GM21515 (cell line): ENCODE data around the gene LAMA5.

Experiments used
- ATAC-seq: cut with Tn5 transposase; IDR thresholded peaks from one replicate; pipeline ENCODE4 v1.9.1; 2021; ENCODE audit not compliant: unreplicated experiment

LAMA5 gene

DNA sequence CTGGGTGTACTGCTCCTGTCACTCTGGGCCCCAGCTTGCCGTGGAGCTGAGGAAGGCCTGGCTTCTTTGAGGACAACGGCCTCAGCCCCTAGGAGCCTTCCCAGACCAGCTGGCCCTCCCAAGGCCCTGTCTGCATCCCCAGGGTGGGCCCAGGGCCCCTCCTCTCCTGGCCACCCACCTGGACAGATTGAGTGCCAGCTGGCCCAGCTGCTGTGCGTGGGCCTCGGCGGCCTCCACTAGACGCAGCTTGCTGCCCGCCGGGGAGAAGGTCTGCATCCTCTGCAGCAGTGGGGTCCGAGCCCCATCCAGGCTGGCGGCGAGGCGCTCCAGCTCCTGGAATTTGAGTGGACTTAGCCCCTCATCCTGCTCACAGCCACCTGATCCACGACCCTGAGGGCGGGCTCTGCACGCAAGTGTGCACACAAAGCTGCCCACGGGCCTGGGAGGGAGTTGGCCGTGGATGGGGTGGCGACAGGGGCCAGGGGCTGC is 49.9 kb downstream of the LAMA5 start:
- no peak for ATAC-seq

DNA sequence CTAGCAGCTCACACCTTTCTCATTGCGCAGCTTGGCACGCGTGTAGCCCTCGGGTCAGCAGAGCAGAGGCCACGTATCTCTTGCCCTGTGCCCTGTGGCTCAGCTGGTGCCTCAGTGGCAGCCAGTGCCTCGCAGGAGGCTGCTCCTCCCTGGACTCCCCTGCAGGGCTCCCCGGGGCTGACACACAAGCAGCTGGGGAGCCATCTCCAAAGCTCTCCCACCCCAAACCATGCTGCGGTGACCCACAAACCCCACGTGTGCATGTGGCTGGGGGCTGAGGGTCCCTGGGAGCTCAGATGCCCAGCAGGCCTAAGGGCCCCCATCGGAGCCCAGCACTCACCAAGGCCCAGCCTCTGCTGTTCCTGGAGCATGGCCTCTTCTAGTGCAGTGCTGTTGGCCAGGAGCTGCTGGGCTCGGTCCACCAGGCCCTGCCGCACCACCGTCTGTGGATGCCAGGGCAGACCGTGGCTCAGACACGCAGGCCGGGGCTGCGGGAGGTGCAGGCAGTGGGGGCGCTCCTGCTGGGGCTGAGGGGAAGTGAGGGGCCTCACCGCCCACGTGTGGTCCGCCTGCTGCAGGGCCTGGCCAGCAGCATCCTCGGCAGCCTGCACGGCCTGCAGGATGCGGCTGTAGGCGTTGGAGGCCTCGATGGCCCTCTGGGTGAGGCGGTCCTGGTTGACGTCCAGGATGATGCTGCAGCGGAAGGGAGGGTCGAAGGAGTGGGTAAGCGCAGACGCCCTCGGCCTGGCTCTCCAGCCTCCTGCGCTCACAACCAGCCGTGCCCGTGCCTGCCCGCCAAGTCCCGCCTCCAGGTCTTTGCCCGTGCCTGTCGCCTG is 50.6 kb downstream of the LAMA5 start:
- ATAC-seq, result no peak

DNA sequence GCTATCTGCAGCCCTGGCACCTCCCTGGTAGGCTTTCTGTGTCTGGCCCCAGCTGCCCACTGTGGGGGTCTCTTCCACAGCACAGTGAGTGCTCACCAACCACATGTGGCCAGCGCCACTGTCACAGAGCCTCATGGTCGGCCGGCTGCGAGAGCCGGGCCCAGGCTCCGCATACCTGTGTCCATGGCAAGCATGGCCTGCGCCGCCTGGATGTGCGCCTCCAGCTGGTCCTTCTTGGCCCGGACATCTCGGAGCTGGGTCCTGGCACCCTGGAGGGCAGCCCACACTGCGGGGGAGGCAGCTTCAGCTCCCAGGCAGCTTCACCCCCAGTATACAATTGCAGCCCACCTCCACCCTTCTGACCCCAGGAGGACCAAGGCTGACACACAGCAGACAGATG is 51.3 kb downstream of the LAMA5 start:
- no peak for ATAC-seq

DNA sequence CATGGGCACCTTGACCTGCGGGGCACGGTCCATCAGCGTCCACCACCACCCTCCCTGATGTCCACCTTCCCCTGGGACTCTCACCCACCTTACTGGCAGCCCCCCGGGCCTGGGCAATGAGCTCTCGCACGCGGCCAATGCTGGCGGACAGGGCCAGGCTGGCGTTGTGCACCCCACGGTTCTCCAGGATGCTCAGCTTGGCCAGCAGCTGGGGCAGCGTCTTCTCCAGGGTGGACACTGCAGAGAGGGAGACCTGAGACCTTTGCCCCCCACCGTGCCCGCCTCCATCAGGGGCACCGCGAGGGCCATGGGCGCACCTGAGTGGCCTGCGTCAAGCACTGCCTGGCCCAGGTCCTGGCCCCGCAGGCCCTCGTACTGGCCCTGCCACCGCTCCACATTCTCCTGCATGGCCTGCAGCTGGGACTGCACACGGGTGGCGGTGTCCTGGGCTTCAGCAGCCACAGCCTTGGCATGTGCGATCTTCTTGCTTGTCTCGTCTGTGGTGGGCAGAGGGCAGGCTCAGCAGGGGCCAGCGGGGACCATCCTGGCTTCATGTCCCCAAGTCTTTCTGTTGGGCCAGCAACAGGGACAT is 52.3 kb downstream of the LAMA5 start:
- no peak for ATAC-seq

DNA sequence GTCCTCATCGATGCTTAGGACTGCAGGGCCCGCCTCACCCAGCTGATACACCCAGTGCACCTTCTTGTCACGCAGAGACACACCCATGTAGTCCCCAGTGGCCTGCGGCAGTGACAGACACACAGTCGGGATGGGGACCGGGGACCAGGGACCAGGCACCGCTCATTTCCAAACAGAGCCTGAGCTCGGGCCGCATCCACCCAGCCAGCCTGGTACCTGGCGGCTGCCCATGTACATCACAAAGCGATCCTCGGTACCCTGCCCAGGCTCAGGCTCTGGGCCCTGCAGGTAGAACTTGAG is 52.8 kb downstream of the LAMA5 start:
- ATAC-seq, result no peak

DNA sequence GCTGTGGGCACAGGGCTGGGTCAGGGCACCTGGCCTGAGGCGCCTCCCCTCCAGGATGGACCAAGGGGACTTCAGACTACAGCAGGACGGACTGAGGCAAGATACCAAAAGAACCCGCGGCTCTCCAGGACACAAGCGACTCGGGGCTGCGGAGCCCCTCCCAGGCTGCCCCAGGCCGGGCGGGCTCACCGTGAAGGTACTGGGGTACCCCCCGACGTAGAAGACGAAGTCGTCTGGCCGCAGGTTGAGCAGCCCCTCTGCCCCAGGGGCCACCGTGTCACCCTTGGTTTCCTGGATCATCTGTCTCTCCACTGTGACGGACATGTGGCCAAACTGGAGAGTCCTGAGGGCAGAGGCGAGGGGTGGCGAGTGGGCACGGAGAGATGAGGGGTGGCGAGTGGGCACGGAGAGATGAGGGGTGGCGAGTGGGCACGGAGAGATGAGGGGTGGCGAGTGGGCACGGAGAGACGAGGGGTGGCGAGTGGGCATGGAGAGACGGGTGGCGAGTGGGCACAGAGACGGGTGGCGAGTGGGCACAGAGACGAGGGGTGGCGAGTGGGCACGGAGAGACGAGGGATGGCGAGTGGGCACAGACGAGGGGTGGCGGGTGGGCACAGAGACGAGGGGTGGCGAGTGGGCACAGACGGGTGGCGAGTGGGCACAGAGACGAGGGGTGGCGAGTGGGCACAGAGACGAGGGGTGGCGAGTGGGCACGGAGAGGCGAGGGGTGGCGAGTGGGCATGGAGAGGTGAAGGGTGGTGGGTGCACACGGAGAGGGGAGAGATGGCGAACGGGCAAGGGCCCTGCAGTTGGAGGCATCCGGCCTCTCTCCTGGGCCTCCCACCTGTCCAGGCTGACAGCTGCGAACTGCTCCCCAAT is 53.4 kb downstream of the LAMA5 start:
- no peak for ATAC-seq

DNA sequence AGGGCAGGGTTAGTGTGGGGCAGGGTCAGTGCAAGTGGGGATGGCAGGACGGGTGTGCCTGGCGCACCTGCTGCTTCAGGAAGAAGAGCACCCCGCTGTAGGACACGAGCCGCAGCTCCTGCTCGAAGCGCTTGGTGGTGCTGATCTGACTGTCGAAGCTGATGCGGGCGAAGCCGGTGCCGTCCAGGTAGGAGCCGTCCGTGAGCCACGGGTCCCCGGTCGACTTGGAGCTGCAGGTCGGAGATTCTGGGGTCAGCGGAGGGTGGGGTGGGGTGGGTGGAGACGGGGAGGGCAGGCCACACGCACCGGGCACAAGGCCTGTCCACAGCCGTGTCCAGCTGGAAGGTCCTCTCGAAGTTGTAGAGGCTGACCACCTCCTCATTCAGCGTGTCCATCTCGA is 54.1 kb downstream of the LAMA5 start:
- no peak for ATAC-seq

DNA sequence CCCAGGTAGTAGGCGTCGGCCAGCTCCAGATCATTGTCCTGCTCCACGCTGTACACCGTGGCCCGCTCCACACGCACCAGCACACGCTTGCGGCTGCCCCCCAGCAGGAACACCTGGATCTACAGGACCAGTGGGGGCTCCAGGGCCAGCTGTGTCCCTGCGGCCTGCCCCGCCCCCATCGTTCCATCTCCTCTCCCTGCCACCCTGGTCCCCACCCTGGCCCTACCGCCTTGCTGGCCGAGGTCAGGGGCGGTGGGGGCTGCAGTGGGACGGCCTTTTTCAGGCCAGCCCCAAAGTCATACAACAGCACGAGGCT is 54.5 kb downstream of the LAMA5 start:
- ATAC-seq, result no peak

DNA sequence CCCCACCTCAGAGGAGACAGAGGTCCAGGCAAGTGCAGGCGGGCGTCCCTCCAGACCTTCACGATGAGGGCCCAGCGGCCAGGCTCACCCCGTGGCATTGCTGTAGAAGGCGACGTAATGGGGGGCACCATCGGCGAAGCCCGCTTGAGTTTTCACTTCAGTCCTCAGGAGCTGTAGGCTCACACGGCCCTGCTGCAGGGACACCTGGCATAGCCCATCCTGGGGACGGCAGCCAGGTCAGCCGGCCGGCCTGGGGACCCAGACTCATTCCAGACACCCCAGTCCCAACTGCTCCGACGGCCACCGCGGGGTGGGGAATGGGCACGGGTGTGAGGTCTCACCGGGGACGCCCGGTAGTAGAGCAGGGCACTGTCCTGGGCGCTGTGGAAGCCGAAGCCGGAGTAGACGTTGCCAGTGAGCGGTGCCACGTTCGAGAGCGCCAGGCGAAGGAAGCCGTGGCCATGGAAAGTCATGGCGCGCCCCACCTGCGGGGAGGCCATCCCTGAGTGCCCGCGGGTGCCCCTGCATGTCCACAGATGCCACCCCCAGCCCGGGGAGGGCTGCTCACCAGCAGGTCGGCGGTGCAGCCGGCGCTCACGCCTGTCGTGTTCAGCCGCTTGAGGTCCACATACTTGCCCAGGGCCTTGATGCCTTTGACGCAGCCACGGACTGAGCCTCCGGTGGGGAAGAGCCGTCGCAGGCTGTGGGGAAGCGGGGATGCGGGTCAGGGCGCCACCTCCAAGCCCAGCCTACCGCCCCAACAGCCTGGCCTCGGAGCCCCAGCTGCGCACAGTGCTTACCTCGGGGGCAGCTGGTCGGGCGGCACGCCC is 55.1 kb downstream of the LAMA5 start:
- ATAC-seq, result no peak

DNA sequence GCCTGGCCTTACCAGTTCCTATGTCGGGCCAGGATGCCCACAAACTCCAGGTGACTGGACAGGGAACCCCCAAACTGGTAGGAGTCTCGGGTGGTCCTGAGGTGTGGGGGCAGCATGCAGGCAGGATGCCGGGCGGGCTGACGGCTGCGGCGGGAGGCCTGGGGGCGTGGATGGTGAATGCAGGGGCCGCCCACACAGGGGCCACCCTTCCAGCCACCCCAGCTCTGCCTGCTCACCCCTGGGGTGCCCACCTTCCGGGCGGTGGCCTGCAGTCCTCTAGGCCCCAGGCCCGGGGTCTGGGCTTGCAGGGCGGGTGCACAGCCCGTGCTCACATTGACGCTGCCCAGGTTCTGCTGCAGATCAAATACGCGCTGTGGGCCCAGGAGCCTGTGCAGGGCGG is 56.0 kb downstream of the LAMA5 start:
- ATAC-seq, result no peak

DNA sequence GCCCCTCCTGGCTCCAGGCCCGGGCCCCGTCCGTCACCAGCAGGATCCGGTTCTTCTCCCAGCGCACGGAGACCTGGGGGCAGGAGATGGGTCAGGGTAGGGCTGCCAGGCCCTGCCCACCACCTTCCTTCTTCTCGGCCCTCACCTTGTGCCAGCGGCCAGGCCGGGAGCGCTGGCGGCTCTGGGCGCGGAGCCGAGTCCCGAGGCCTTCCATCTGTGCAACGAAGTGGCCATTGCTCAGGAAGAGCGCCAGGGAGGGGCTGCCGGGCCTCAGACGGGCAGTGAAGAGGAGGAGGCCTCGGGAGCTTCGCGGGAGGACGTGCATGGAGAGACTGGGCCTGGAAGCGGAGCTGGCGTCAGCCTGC is 56.4 kb downstream of the LAMA5 start:
- no peak for ATAC-seq

DNA sequence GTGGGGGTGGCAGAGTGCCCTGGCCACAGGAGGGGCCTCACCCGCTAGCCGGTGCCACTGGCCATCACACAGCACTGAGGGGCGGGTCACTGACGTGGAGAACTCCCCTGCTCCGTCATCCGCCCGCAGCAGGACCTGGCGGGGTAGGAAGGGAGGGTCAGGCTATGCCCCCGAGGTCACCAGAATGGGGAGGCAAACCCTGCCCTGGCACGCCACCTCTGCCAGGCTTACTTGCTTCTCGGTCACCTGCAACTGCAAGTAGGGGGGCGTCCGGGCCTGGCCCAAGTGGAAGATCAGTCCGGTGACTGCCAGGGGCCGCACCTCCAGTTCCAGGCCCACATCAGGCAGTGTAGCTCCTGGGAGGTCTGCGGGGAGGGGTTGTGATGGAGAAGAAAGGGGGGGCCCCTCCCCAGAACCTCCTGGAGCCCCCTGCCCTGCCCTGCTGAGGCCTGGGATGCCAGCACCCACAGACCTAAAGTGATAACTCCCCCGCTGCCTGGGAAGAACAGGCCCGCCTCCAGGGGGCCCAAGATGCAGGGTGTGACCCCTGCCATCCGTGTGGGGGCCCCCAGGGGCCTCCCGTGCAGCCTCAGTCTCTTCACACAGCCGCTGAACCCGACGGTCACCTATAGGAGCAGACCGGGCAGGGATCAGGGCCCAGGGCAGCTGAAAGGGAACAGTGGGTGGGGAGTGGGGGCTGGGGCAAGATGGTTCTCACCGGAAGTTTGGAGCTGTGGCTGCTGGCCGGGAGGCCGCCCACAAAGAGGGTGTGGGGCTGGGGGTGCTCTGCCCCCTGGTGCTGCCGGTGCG is 57.0 kb downstream of the LAMA5 start:
- no peak for ATAC-seq

DNA sequence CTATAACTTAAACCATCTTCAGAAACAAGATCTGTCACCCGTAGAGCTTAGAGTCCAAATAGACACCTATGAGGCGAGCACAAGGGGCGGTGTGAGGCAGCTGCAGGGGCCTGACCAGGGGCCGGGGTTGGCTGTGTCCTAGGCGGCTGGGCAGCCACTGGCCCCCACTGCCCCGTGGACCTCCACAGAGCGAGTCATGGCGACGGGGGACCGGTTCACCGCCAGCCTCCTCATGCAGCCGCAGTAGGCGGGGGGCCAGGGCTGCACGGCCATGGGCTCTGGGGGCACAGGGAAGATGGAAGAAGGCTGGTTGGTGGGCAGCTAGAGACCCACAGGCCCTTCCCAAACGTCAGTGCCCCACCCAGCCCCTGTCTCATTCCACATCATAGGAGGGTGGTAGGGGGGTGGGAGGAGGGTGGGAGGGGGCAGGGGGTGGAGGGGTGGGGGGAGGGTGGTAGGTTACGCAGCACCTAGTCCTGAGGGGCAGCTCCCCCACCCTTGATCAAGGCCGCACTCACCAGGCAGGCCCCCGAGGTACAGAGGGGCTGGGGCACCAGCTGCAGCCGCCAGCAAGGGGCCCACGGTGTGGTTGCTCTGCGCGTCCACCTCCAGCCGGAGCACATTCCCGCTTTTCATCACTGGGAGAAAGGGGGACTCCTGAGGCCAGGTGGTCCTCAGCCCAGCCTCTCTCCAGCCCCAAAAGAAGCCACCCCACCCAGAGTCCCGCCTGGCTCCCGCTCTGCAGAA is 57.7 kb downstream of the LAMA5 start:
- ATAC-seq, result no peak

DNA sequence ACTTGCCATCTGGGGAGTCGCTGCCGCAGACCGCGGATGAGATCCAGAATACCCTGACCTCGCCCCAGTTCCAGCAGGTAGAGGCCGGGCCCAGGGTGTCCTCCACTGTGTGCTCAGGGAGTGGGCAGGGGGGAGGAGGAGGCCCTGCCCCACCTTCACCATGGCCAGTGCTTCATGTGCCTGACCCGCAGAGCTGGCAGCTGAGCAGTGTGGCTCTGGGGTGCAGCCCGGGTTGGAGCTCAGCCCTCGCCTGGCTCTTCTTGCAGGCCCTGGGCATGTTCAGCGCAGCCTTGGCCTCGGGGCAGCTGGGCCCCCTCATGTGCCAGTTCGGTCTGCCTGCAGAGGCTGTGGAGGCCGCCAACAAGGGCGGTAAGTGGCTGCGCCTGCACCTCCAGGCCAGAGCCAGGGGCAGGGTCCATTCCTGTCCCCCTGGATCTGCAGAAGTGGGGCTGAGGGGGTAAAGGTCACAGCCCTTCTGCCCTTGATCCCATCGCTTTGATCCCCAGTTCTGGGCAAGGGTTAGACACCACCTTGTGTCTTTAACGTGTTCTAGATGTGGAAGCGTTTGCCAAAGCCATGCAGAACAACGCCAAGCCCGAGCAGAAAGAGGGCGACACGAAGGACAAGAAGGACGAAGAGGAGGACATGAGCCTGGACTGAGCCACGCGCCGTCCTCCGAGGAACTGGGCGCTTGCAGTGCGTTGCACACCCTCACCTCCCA is 58.9 kb downstream of the LAMA5 start:
- ATAC-seq, result no peak

DNA sequence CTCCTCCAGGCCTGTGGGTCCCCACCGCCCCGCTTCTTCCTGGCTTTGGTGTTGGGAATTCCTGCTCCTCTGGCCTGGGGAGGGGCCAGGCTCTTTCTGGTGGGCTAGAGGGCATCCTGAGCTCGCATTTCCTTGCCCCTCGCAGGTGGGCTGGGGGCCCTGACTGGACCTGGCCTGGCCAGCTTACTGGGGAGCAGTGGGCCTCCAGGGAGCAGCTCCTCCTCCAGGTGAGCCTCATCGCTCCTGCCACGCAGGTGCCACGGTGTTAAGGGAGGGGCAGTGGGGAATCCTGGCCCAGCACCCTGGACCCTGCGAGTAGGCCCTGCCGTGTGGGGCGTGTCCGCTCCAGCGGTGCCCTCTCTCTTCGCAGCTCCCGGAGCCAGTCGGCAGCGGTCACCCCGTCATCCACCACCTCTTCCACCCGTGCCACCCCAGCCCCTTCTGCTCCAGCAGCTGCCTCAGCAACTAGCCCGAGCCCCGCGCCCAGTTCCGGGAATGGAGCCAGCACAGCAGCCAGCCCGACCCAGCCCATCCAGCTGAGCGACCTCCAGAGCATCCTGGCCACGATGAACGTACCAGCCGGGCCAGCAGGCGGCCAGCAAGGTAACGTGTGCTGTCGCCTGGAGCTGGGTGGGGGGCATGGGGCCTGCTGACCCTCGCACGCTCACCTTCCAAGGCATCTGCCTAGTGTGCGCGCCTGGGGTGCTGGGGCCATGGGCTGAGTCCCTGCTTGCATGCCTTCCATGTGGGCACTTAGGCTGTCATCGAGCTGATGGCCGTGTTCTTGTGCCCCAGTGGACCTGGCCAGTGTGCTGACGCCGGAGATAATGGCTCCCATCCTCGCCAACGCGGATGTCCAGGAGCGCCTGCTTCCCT is 59.6 kb downstream of the LAMA5 start:
- ATAC-seq, result no peak

DNA sequence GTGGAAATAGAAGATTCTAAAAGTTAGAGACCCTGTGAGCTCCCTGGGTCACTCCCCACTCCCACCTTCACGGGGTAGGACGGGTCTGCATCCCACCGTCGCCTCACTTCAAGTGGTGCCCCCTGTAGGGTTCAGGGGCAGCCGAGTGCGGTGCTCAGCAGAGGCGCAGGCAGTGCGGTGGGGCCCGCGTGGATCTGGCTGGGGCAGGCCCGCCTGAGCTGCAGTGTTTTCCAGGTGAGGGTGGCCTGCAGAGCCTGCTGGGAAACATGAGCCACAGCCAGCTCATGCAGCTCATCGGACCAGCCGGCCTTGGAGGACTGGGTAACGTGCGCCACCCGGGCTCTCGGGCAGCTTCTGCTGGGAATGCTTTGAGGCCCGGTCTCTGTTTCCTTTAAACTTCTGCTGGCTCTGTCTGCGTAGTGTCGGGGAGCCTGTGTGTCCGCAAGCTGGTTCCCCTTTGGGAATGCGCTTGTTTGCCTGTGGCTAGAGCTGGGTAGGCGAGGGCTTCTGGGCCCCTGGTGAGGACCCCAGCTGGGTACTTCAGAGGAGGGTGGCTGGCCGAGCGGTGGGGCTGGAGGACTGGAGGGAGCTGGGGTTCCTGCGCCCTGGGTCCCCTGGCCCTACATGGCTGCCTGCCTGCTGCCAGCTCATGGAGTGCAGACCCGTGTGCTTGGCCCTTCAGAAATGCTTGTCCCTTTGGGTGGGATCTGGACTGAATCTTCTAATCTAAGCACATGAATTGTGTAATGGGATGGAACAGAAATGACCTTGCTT is 60.5 kb downstream of the LAMA5 start:
- no peak for ATAC-seq

DNA sequence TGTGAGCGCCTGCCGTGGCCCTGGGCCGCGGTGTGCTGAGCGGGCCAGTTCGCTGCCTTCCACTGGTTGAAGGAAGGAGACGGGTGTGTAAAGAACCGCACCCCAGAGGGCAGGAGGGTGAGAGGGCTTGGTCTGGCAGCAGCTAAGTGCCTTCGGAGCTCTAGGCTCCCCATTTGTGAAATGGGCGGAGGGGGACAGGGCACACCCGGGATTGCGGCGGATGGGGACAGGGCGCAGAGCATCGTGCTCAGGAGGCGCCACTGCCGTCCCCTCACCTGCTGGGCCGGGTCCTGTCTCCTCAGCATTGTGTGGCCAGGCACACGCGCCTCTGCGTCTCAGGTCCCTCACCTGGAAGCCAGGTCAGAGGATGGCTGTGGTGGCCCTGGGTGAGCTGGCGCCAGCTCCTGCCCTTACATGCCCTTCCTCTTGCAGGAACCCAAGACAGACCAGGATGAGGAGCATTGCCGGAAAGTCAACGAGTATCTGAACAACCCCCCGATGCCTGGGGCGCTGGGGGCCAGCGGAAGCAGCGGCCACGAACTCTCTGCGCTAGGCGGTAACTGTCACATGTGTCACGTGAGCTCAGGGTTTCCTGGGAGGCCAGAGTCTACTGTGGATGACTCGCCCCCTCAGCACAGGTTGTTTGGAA is 61.2 kb downstream of the LAMA5 start:
- ATAC-seq, result no peak
